Measurements from ENCODE around the gene TUSC2.

DNA sequence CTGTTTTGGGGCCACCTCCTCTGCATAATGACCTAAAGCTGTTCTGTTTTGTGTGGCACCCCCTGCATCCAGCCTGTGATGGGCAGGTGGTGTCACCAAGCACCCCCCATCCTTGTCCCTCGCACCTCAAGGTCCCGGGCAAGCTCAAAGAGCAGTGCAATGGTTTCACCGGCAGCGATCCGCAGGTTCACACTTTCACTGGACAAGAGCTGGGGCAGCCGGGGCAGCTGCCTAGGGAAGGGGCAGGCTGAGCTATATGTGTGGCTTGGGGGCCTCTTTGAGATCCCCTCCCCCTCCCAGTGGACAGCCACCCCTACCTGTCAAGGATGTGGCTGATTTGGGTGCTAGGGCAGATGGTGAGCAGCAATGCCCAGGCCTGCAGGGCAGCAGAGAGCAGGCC, 38.9 kb downstream of the TUSC2 start:
- no peak for TF ChIP-seq EZH2 (optimal IDR thresholded peaks at IDR 0.05; ENCODE audit: low read depth, low read length)
- no peak for TF ChIP-seq CTCF (IDR thresholded peaks at IDR 0.05; ENCODE audit: low read length)

Measured in MM.1S (cell line).